OCI-LY7 (cell line): ENCODE measurements around the gene ENTPD7. TPM values are rescaled to one million over a fixed set of nuclear protein-coding genes. Genes with fewer than 3 reads are reported as not detected.

ENCODE experiments used
- BruUV-seq: library from RNA; stranded (reverse); fragments of 400-500 nt; replicated peaks from 2 replicates; lab custom pipeline; 2021; lab: Mats Ljungman, UMichigan
- CTCF ChIA-PET: fragments of 300-600 bp; sonication (Branson Sonifier 250); formaldehyde crosslinking; loops from one replicate; lab custom pipeline; 2022; ENCODE audit warnings: antibody characterized with exemption; ENCODE audit not compliant: unreplicated experiment; lab: Charles Lee
- POLR2A ChIA-PET: fragments of 300-600 bp; sonication (Branson Sonifier 250); formaldehyde crosslinking; loops from one replicate; lab custom pipeline; 2022; ENCODE audit warnings: antibody characterized with exemption; lab: Charles Lee
- DNase-seq: peaks from one replicate; pipeline ENCODE4 v3.0.0-alpha.2; 2015; ENCODE audit warnings: low spot score
- H2AFZ ChIP-seq: fragments of 200-600 bp; sonication (generic), shearing (Covaris generic); 2 replicates; pipeline ENCODE4 v1.6.1; 2014; ENCODE audit warnings: mild to moderate bottlenecking, antibody characterized with exemption, low read length, moderate library complexity
- H3K27ac ChIP-seq: fragments of 200-600 bp; sonication (generic); 2 replicates; pipeline ENCODE4 v1.5.1; 2014; ENCODE audit warnings: mixed run types, low read depth, mild to moderate bottlenecking, moderate library complexity, low read length, inconsistent platforms; ENCODE audit not compliant: poor library complexity, severe bottlenecking
- H3K36me3 ChIP-seq: fragments of 200-600 bp; sonication (generic); 2 replicates; pipeline ENCODE4 v1.6.1; 2014; ENCODE audit warnings: mild to moderate bottlenecking, antibody characterized with exemption, low read length, moderate library complexity, mixed read lengths; ENCODE audit not compliant: insufficient read depth
- H3K4me1 ChIP-seq: fragments of 200-600 bp; sonication (generic); 2 replicates; pipeline ENCODE4 v1.5.1; 2014; ENCODE audit warnings: mild to moderate bottlenecking, low read length; ENCODE audit not compliant: insufficient read depth, poor library complexity, severe bottlenecking
- H3K4me2 ChIP-seq: fragments of 200-600 bp; sonication (generic); 2 replicates; pipeline ENCODE4 v1.6.1; 2014; ENCODE audit warnings: mild to moderate bottlenecking, low read length
- H3K4me3 ChIP-seq: fragments of 200-600 bp; sonication (generic); 2 replicates; pipeline ENCODE4 v1.5.1; 2014; ENCODE audit warnings: mild to moderate bottlenecking, low read depth, low read length; ENCODE audit not compliant: poor library complexity, severe bottlenecking
- H3K79me2 ChIP-seq: fragments of 200-600 bp; sonication (generic); 2 replicates; pipeline ENCODE4 v1.6.1; 2016; ENCODE audit warnings: low read depth, mild to moderate bottlenecking, low read length, moderate library complexity, mixed read lengths; ENCODE audit not compliant: insufficient read depth
- H3K9me2 ChIP-seq: fragments of 200-600 bp; sonication (generic); 2 replicates; pipeline ENCODE4 v1.6.1; 2016; ENCODE audit warnings: mild to moderate bottlenecking, low read length, mixed read lengths; ENCODE audit not compliant: insufficient read depth
- H3K9me3 ChIP-seq: fragments of 200-600 bp; sonication (generic); 2 replicates; pipeline ENCODE4 v1.6.1; 2014; ENCODE audit warnings: mild to moderate bottlenecking, mixed run types, low read length, mixed read lengths
- H4K20me1 ChIP-seq: fragments of 200-600 bp; sonication (generic); 2 replicates; pipeline ENCODE4 v1.6.1; 2014; ENCODE audit warnings: mild to moderate bottlenecking, antibody characterized with exemption, low read length, moderate library complexity, mixed read lengths; ENCODE audit not compliant: insufficient read depth
- EZH2phosphoT487 ChIP-seq: fragments of 200-600 bp; sonication (generic); IDR thresholded peaks from 2 replicates; pipeline ENCODE4 v1.6.1; 2018; ENCODE audit warnings: low read depth, borderline replicate concordance, mild to moderate bottlenecking, mixed run types, antibody characterized with exemption, low read length, moderate library complexity, mixed read lengths
- intact Hi-C: fragments of 100-400 bp; cut with micrococcal nuclease; formaldehyde crosslinking; loops from one replicate; pipeline ENCODE4 v1.10.0; 2022; ENCODE audit not compliant: unreplicated experiment
- total RNA-seq, 2 experiments: library from RNA; depleted of rRNA in 1 of 2; stranded (reverse); fragments of >200 nt in 1 of 2; shearing (Covaris generic) in 1 of 2; gene quantifications; 2 replicates each; pipeline ENCODE4 v1.2.3, GENCODE V29; 2014 to 2022
- TF ChIP-seq, protein P1 (sequence below): fragments of 200-600 bp; sonication (generic); conservative IDR thresholded peaks from 2 replicates; pipeline ENCODE4 v1.5.1; 2014; ENCODE audit warnings: mild to moderate bottlenecking, antibody characterized with exemption, low read length, moderate library complexity, mixed read lengths

ENTPD7 gene
- total RNA-seq, 2 experiments from 2014 or later: 3.3 to 7.6 TPM

DNA sequence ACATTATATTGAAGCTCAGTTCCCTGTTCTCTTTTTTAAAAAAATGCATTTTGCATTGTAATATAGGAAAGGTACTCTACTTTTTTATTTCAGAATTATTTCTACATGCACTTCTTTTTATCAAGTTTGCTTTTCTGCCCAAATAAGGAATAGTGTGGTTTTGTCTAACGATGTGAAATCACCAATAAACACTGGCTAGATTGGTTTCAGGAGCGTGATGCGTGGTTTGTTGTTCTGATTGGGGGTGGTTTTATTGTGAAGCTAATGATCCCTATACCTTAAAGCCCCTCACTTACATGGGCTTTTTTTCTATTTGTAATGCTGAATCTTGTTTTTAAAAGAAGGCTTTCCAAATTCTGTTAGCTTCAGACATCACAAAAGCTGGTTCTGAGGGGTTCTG lies 17.6 kb downstream of the ENTPD7 start:
- POLR2A ChIA-PET: interaction anchor here (0.6 to 0.9 kb wide), 4 partner anchors 18 to 117 kb away, joined by 3 to 4 read pairs (median 4); partner anchors contain the start of gene ENTPD7
- H3K9me2 ChIP-seq: no peaks in the 10 kb centered on the region
- no peaks in the 10 kb centered on the region for H3K36me3 ChIP-seq
- BruUV-seq: no TSS peak
- no peaks in the 10 kb centered on the region for H3K4me1 ChIP-seq
- H3K79me2 ChIP-seq: no peaks in the 10 kb centered on the region
- no peaks in the 10 kb centered on the region for H3K9me3 ChIP-seq
- H4K20me1 ChIP-seq: no peaks in the 10 kb centered on the region
- no peak overlapping the region for H3K4me3 ChIP-seq
- no peak for DNase-seq
- no peak overlapping the region for H2AFZ ChIP-seq
- no peak for TF ChIP-seq EZH2phosphoT487
- TF ChIP-seq, protein P1, sequence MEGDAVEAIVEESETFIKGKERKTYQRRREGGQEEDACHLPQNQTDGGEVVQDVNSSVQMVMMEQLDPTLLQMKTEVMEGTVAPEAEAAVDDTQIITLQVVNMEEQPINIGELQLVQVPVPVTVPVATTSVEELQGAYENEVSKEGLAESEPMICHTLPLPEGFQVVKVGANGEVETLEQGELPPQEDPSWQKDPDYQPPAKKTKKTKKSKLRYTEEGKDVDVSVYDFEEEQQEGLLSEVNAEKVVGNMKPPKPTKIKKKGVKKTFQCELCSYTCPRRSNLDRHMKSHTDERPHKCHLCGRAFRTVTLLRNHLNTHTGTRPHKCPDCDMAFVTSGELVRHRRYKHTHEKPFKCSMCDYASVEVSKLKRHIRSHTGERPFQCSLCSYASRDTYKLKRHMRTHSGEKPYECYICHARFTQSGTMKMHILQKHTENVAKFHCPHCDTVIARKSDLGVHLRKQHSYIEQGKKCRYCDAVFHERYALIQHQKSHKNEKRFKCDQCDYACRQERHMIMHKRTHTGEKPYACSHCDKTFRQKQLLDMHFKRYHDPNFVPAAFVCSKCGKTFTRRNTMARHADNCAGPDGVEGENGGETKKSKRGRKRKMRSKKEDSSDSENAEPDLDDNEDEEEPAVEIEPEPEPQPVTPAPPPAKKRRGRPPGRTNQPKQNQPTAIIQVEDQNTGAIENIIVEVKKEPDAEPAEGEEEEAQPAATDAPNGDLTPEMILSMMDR: no peak
- no peak overlapping the region for H3K27ac ChIP-seq
- CTCF ChIA-PET: no interaction called here
- intact Hi-C loops: no loop called here
- no peak overlapping the region for H3K4me2 ChIP-seq

DNA sequence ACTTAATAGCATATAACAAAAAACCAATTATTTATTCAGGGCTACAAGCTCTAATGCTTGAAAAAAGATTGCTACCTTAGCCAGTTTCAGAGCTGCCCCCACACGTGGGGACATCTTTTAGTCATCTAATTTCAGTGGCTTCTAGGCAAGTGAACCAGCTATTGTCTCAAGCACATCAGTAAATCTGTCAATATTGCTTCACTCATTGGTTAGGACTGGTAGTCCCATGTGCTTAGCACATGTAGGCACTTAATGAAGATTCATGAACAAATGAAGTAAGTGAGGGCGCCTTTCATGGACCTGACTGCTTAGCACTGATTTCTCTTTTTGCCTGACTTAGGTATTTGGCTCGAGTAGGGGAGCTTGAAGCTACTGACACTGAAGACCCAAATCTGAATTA lies 19.6 kb downstream of the ENTPD7 start:
- Histone ChIP-seq H3K4me2 (no peak overlapping the region), H3K27ac (no peak overlapping the region), H2AFZ (no peak overlapping the region), H3K4me1 (no peaks in the 10 kb centered on the region), H3K36me3 (no peaks in the 10 kb centered on the region), H3K4me3 (no peak overlapping the region), H4K20me1 (no peaks in the 10 kb centered on the region), H3K9me2 (no peaks in the 10 kb centered on the region), H3K79me2 (no peaks in the 10 kb centered on the region), H3K9me3 (no peaks in the 10 kb centered on the region)
- TF ChIP-seq EZH2phosphoT487: no peak
- TF ChIP-seq, protein P1: no peak
- BruUV-seq: no TSS peak
- ChIA-PET CTCF (no interaction called here), POLR2A (no interaction called here)
- intact Hi-C loops: no loop called here
- DNase-seq: no peak

DNA sequence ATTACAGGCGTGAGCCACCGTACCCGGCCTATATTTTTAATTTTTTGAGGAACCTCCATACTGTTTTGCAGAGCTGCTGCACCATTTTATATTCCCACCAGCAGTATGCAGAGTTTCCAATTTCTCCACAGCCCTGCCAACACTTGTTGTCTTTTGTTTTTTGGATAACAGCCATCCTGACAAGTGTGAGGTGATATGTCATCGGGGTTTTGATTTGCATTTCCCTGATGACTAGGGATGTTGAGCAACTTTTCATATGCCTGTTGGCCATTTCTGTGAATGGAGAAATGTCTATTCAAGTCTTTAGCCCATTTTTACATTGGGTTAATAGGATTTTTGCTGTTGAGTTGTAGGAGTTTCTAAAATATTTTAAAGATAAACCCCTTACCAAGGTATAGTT lies 22.2 kb downstream of the ENTPD7 start:
- TF ChIP-seq, protein P1: no peak
- no peak for TF ChIP-seq EZH2phosphoT487
- no peak overlapping the region for H2AFZ ChIP-seq
- no peak for DNase-seq
- H3K36me3 ChIP-seq: no peaks in the 10 kb centered on the region
- H3K9me2 ChIP-seq: no peaks in the 10 kb centered on the region
- no peaks in the 10 kb centered on the region for H4K20me1 ChIP-seq
- CTCF ChIA-PET: no interaction called here
- BruUV-seq: no TSS peak
- POLR2A ChIA-PET: interaction anchor here (0.6 kb wide), 1 partner anchor 167 kb away, joined by 4 read pairs; no protein-coding TSS in a partner anchor
- intact Hi-C loops: no loop called here
- no peaks in the 10 kb centered on the region for H3K9me3 ChIP-seq
- H3K4me2 ChIP-seq: no peak overlapping the region
- H3K27ac ChIP-seq: no peak overlapping the region
- H3K4me3 ChIP-seq: no peak overlapping the region
- no peaks in the 10 kb centered on the region for H3K79me2 ChIP-seq
- H3K4me1 ChIP-seq: peaks cover 10% of the 10 kb centered on the region
